GM13976 (cell line): Measurements from ENCODE around the gene PIK3R2.
"Not testable (repeated sequence)": the region's sequence is repeated elsewhere in the genome, so short reads cannot be mapped to it uniquely, and the experiment has no call there.

Experiments used
- DNase-seq: peaks from one replicate; pipeline ENCODE4 v3.0.0; 2012; ENCODE audit warnings: low spot score
- in situ Hi-C: fragments of 300-500 bp; cut with MboI; formaldehyde crosslinking; loops from one replicate; pipeline ENCODE4 v1.12.0; 2022; ENCODE audit warnings: low sequenced_read_pairs, mixed read lengths, inconsistent platforms; ENCODE audit not compliant: unreplicated experiment
- TF ChIP-seq, protein P1 (sequence below): IDR thresholded peaks from 2 replicates; pipeline ENCODE4 v1.5.1; 2012; ENCODE audit warnings: borderline replicate concordance, mild to moderate bottlenecking; ENCODE audit not compliant: insufficient read depth; ENCODE audit errors: extremely low read depth, missing control alignments, control extremely low read depth

PIK3R2 gene

GRCh38 chr19:18152817-18153555 is at the start of gene PIK3R2:
PIK3R2 (plus strand) TSS chr19:18153163; CDS start chr19:18155880, 2,717 bp downstream.
- peak; percentile 100 for DNase-seq
- TF ChIP-seq, protein P1, sequence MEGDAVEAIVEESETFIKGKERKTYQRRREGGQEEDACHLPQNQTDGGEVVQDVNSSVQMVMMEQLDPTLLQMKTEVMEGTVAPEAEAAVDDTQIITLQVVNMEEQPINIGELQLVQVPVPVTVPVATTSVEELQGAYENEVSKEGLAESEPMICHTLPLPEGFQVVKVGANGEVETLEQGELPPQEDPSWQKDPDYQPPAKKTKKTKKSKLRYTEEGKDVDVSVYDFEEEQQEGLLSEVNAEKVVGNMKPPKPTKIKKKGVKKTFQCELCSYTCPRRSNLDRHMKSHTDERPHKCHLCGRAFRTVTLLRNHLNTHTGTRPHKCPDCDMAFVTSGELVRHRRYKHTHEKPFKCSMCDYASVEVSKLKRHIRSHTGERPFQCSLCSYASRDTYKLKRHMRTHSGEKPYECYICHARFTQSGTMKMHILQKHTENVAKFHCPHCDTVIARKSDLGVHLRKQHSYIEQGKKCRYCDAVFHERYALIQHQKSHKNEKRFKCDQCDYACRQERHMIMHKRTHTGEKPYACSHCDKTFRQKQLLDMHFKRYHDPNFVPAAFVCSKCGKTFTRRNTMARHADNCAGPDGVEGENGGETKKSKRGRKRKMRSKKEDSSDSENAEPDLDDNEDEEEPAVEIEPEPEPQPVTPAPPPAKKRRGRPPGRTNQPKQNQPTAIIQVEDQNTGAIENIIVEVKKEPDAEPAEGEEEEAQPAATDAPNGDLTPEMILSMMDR, result no peak
- in situ Hi-C loops, result no loop called here

DNA sequence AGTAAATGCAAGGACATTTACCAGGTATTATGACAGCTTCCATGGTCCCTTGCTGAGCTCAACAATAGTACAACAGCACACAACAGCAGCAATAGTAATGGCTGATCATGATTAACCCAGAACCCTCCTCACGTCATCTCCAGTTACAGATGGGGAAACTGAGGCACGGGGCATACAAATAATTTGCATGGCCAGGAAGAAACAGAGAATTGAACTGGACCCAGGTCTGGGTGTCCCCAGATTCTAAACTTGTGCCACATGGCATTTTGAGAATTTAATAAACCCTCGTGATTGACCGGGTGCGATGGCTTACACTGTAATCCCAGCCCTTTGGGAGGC is 48.2 kb upstream of the PIK3R2 start:
- DNase-seq, result no peak
- TF ChIP-seq, protein P1, result no peak
- in situ Hi-C loops, result no loop called here

GRCh38 chr19:18105259-18105658 is 47.7 kb upstream of the PIK3R2 start:
- DNase-seq, in situ Hi-C loops: not testable (repeated sequence)

GRCh38 chr19:18107235-18107634 is 45.7 kb upstream of the PIK3R2 start:
- TF ChIP-seq, protein P1, result no peak
- no peak for DNase-seq
- in situ Hi-C loops, result no loop called here

DNA sequence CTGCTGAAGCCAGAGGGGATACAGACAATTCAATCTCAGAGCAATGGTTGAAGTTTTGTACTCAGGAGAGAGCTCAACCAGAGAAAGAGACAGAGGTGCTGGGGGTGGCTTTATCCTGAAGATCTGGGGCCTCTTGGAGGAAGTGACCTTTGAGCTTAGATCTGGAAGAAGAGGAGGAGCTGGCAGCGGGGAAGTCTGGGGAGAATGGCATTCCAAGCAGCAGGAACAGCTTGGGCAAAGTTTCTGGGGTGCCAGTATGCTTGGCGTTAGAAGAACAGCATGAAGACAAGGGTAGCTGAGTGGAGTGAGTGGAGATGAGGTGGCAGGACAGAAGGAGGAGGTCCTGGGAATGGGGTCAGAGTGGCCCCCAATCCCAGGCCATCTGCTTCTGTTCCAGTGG is 44.1 kb upstream of the PIK3R2 start:
- DNase-seq, result no peak
- TF ChIP-seq, protein P1, result no peak
- in situ Hi-C loops, result no loop called here

DNA sequence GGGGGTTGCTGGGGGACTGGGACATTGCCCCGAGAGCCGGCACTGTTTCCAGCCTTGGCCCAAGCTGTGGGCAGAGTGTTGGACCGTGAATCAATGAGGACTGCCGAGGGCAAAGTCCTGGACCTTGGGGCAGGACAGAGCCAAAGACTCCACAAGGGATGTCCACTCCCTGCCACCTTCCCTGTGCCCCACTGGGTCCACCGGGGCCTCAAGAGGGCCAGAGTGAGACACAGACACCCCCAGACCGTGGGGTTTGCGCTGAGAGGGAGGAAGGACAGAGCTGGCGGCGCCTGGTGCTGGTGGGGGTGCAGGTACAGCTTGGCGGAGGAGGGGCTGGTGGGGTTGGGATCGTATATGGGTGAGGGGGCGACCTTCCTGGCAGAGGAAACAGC is 43.6 kb upstream of the PIK3R2 start:
- in situ Hi-C loops, result no loop called here
- no peak for DNase-seq
- TF ChIP-seq, protein P1, result no peak

GRCh38 chr19:18109733-18110608 is 43.0 kb upstream of the PIK3R2 start:
- TF ChIP-seq, protein P1, result no peak
- in situ Hi-C loops, result no loop called here
- DNase-seq, result peak; percentile 77
